Stimulated activated CD4-positive, alpha-beta T cell treated with anti-CD3 and anti-CD28 coated beads, Interleukin-2, amount 100 ng/mL, for 4 hours (primary cell): ENCODE data around the gene HMCN1.
"Not testable (repeated sequence)": the region's sequence is repeated elsewhere in the genome, so short reads cannot be mapped to it uniquely, and the experiment has no call there.

Source experiments
- DNase-seq: peaks from one replicate; pipeline ENCODE4 v3.0.0-alpha.2; 2020; ENCODE audit warnings: low read depth

The HMCN1 gene

GRCh38 chr1:185853739-185854138, 119.5 kb downstream of the HMCN1 start:
- no peak for DNase-seq

GRCh38 chr1:185856482-185856881, 122.3 kb downstream of the HMCN1 start:
- no peak for DNase-seq

- no peak for DNase-seq
Observed at GRCh38 chr1:185857442-185857841, 123.3 kb downstream of the HMCN1 start.

- DNase-seq = no peak
Observed at GRCh38 chr1:185860311-185860710, 126.1 kb downstream of the HMCN1 start.

GRCh38 chr1:185860859-185861258, 126.7 kb downstream of the HMCN1 start:
- DNase-seq = no peak

GRCh38 chr1:185861630-185862029, 127.4 kb downstream of the HMCN1 start:
- no peak for DNase-seq

GRCh38 chr1:185862235-185862634, 128.0 kb downstream of the HMCN1 start:
- no peak for DNase-seq

DNA sequence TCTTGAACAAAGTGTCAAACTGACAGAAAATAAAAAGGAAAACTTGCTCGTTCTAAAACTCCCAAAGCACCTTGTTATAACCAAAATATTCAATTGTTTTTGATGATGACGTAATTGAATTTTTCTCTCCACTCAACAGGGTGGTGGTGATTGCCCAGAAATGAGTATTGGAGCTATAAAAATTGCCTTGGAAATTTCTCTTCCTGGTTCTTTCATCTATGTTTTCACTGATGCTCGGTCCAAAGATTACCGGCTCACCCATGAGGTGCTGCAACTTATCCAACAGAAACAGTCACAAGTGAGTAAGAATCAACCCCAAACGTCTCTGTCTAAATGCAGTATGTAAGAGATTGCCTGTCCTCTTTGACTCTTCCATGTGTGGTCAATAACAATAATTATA, 130.1 kb downstream of the HMCN1 start:
- no peak for DNase-seq

GRCh38 chr1:185864889-185865517, 130.8 kb downstream of the HMCN1 start:
- DNase-seq = no peak

DNA sequence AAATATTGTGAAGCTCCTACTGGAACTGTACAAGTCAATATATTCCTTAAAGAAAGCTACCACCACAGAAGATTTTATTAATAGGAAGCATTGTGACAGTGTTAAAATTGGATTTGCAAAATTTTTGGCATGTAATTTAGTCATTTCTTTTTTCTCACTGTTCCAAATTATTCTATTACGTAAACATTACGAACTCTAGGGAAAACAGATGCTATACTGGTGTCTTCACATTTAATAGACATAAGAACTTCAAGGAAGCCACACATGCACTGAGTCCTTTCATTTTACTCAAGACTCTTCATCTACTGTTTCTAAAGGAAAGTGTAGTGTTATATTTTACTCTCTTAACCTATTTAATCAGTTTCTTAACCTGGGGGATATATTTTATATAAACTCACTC, 135.4 kb downstream of the HMCN1 start:
- no peak for DNase-seq

GRCh38 chr1:185871627-185872150, 137.5 kb downstream of the HMCN1 start:
- no peak for DNase-seq

GRCh38 chr1:185874246-185874645, 140.1 kb downstream of the HMCN1 start:
- DNase-seq = no peak

DNA sequence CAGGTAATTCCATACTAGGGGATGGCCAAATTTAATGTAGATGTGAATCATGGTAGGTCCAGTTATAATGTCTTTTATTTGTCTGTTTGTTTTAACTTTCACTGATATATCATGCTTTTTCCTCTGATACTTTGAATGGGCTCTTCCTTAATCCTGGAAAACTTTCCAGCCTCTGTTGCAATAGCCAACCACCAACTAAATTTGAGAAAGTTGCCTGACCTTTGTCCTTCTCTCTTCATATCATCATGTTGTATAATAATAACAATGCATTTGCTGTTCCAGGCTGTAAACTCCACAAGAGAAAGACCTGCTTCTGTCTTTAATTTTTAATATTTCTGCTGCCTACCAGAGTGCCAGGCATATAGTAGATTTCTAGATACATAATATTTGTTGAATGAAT, 146.1 kb downstream of the HMCN1 start:
- DNase-seq = no peak

- no peak for DNase-seq
Observed at GRCh38 chr1:185880779-185881333, 146.7 kb downstream of the HMCN1 start.

- DNase-seq = no peak
Observed at GRCh38 chr1:185886046-185886445, 151.9 kb downstream of the HMCN1 start.

GRCh38 chr1:185886671-185887070, 152.5 kb downstream of the HMCN1 start:
- DNase-seq = no peak

GRCh38 chr1:185892831-185893403, 158.7 kb downstream of the HMCN1 start:
- not testable (repeated sequence) for DNase-seq

DNA sequence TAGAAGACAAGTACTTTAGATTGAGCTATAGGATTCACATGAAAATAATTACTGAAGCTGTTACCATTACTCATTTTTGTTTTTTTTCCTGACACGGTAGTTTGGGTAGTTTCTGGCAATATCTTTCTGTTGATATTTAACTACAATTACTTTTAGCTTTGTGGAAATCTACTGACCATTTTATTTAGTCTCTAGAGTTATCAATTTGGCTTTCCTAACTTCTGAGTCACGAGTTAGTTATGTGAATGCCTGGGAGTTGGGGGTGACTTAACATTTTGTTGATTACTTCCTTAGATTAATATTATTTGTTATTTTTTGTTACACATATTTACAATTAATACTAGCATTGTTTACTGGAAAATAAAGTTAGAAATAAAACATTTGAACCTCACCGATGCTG, 160.6 kb downstream of the HMCN1 start:
- DNase-seq = no peak

GRCh38 chr1:185895208-185895900, 161.2 kb downstream of the HMCN1 start:
- DNase-seq = no peak

DNA sequence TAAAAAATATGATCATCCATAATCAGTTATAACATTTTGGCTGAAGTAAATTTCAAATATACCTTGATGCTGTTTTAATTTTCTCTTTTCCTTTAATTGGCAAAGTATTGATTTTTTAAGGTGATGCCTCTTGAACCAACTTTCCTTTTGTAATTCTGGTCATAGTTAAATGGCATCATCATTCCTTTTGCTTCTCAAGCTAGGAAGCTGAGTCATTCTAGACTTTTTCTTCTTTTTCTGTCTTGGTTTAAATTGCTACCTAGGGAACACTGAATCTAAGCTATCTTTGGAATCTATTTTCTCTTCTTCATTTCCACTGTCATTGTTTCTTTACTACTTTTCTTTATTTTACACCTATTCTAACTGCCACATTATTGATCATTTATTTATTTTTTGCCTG, 162.7 kb downstream of the HMCN1 start:
- DNase-seq = no peak

DNA sequence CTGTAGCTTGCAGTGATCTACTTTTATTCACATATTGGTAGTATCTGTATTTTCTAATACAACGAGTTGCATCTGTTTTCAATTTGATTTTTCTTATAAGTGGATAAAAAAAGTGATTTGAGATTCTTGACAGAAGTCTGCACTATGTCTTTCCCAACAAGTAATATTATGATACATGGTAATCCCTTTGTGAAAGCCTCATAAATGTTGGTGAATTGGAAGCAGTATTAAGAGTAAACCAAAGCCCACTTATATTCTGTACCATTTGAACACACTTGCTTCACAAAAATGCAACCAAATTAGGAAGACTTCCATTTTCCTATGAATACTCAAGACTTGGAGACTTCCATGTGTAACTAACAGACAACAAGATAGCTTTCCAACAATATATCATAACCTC, 172.0 kb downstream of the HMCN1 start:
- DNase-seq = no peak

- no peak for DNase-seq
Observed at GRCh38 chr1:185907246-185907645, 173.1 kb downstream of the HMCN1 start.

- DNase-seq = no peak
Observed at GRCh38 chr1:185911978-185912377, 177.8 kb downstream of the HMCN1 start.
